GM12891 (cell line): ENCODE data around the gene NDOR1.

Experiments used
- DNase-seq: peaks from one replicate; pipeline ENCODE4 v3.0.0; 2011; ENCODE audit warnings: low spot score; ENCODE audit not compliant: insufficient read length
- FAIRE-seq: peaks from 2 replicates; lab custom pipeline; 2011; peaks lifted over from hg19 to GRCh38; lab: Jason Lieb, UNC
- PAX5 ChIP-seq: IDR thresholded peaks from 2 replicates; pipeline ENCODE4 v1.6.1; 2011; ENCODE audit warnings: low read length, moderate library complexity, mild to moderate bottlenecking; ENCODE audit not compliant: insufficient read depth, severe bottlenecking
- POLR2A ChIP-seq: IDR thresholded peaks from 2 replicates; pipeline ENCODE4 v1.6.1; 2011; ENCODE audit warnings: low read depth, low read length, control low read depth
- POLR2AphosphoS5 ChIP-seq: IDR thresholded peaks from 2 replicates; pipeline ENCODE4 v1.6.1; 2011; ENCODE audit warnings: low read depth, low read length, control low read depth
- POU2F2 ChIP-seq: IDR thresholded peaks from 2 replicates; pipeline ENCODE4 v1.6.1; 2011; ENCODE audit warnings: low read depth, mild to moderate bottlenecking, control low read depth, low read length, moderate library complexity
- SPI1 ChIP-seq: IDR thresholded peaks from 2 replicates; pipeline ENCODE4 v1.6.1; 2011; ENCODE audit warnings: low read depth, low read length, control low read depth
- TAF1 ChIP-seq: IDR thresholded peaks from 2 replicates; pipeline ENCODE4 v1.6.1; 2011; ENCODE audit warnings: low read depth, low read length, control low read depth

NDOR1 gene

DNA sequence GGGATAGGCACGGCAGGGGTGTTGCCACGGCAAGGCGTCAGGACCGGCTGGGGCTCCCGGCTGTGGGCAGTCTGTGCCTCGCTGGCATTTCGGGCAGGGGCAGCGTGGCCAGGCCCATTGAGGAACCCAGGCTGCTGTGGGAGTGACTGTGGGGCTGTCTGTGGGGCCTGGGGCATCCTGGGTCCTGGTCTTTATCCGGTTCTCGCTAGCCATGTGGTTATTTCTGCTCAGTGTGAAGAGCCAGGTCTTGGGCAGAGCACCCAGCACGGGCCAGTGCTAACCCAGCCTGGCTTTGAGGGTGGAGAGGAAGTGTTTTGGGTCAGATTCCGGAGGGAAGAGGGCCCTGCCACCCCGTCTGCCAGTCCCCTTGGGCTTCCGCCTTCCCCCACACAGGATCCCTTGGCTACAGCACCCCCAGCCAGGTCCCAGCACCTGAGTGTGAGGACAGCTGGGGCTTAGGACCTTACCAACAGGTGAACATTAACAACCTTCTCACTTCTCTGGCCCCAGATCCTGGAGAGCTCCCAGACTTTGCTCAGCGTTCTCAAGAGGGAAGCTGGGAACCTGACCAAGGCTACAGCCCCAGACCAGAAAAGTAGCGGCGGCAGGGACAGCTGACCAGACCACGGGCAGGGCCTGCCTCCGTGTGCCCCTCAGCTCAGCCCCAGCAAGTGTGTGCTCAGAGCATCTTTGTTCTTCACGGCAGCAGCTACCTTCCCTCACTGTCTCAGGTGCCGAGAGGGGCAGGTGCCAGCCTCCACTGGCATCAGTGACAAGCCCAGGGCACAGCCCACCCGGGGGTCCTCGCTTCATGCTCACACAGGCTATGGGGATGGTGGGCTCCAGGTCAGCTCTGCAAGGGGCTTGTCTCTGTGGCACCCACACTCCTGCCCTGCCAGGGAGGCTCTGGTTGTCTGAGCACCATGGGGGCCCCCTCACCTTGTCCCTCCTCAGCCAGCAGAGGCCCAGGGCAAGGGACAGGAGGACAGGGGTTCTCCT lies 15.9 kb upstream of the NDOR1 start:
- FAIRE-seq = no peak
- no peak for DNase-seq

DNA sequence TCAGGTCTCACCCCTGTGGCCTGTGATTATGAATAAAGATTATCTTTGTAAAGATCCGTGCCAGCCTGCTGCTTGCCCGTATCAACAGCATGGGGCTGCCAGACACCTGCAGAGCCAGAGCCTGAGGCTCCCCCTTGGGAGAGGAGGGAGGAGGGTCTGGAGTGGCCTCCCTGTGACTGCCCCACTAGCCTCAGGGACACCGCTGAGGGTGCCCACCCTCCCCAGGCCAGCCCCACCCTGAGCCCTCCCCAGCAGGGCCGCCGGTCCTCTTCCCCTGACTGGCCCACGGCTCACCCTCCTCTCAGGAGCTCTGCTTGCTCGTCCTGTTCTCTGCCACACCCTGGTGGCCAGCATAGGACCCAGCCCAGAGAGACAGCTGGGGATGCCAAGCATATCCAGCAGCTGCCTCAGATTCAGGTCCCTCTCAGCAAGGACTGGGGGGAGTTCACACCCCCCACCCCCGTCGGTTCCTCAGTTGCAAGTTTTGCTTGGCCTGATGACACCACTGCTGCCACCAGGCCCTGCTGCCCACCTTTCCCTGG lies 15.1 kb upstream of the NDOR1 start:
- TF ChIP-seq POLR2A (no peak), POU2F2 (no peak), TAF1 (no peak), SPI1 (no peak), PAX5 (no peak), POLR2AphosphoS5 (no peak)
- DNase-seq (no peak), FAIRE-seq (no peak)

More for the DNA sequence above, 15.9 kb upstream of the NDOR1 start:
- TF ChIP-seq POU2F2 (no peak), POLR2A (no peak), TAF1 (no peak), SPI1 (no peak), PAX5 (no peak), POLR2AphosphoS5 (no peak)

DNA sequence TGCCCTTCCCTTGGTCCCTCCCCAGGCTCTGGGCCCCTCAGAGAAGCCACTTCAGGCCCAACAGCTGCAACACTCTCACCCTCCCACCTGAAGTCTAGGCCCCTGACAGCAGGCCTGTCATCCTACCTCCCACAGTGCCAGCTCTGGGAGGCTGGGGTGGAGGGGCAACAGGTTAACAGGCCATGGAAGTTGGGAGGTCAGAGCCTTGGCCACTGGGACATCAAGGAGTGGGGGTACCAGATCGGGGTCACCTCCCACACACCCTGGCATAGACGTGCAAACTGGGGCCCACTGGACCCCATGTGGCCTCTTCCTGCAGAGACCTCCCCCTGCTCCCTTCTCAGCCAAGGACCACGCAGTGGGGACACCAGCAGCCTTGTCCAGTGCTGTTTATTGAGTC lies 14.3 kb upstream of the NDOR1 start:
- TF ChIP-seq POU2F2 = no peak
- TF ChIP-seq TAF1 = no peak
- TF ChIP-seq PAX5 = no peak
- no peak for TF ChIP-seq POLR2AphosphoS5
- TF ChIP-seq SPI1 = no peak
- no peak for TF ChIP-seq POLR2A
- FAIRE-seq (no peak), DNase-seq (no peak)

DNA sequence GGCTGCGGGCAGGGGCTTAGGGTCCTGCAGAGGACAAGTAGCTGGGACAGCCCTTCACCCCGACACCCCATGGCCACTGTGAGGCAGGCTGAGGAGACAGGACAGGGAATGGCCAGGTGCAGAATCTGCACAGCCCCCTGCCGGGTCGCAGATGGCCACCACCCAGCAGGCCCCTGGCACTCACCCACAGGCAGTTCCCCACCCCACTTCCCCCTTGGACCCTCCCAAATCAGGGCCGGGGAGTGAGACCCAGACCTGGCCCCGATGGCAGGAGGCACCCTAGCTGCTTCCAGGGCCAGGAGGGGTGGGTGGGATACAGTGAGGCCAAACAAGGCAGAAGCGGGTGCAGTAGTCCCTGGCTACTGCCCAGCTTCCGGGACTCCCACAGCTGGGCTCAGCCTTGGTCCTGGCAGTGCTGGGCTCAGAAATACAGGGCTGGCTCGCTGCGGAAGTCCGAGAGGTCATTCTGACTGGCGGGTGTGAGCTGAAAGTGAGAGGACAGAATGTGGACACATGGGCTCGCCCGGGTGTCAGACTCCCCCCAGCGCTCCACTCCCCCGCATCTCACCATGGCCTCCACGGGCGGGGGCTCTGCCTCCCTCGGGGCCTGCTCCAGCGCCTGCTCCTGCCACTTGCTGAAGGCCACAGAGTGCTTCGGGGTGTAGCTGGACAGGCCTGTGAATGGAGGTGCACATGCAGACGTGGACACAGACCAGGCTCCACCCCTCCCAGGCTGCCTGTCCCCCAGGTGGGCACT lies 13.6 kb upstream of the NDOR1 start:
- TF ChIP-seq SPI1 = no peak
- TF ChIP-seq TAF1 = no peak
- TF ChIP-seq POLR2AphosphoS5 = no peak
- TF ChIP-seq POLR2A = no peak
- TF ChIP-seq PAX5 = no peak
- no peak for TF ChIP-seq POU2F2
- no peak for FAIRE-seq
- DNase-seq = no peak

DNA sequence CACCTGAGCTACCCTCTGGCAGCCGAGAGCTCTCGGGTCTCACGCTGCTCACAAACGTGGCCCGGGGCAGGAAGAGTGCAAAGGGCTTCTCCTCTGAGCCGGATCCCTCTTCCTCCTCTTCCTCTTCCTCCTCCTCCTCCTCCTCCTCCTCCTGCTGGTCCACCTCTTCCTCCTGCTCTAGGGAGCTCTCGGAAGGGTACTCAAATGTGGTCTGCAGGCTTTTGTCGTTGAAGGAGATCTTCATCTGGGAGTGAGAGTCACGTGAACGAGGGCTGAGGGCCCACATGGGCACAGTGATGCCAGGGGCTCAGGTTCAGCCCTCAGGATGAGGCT lies 13.1 kb upstream of the NDOR1 start:
- no peak for FAIRE-seq
- no peak for TF ChIP-seq POLR2A

DNA sequence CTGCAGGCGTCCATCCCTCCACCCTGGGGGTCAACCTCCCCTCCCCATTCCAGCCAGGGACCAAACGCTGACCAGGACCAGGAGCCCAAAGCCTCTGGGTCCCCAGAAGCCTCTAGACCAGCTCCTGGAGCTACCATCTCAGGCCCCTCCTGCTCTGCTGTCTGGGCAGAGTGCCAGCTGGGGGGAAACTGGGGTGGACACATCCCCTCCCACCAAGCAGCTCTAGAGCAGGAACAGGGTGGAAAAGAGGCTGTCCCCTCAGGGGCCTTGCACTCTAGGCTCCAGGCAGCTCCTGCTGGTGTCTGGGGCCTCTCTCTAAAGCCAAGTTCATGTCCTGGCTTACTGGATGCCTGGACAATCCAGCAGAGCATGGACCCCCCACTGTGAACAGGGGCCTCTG lies 12.6 kb upstream of the NDOR1 start:
- TF ChIP-seq SPI1 = no peak
- TF ChIP-seq TAF1 = no peak
- no peak for TF ChIP-seq PAX5
- TF ChIP-seq POLR2A = no peak
- no peak for TF ChIP-seq POU2F2
- TF ChIP-seq POLR2AphosphoS5 = no peak
- FAIRE-seq (no peak), DNase-seq (no peak)

More for the DNA sequence above, 13.1 kb upstream of the NDOR1 start:
- DNase-seq = no peak

DNA sequence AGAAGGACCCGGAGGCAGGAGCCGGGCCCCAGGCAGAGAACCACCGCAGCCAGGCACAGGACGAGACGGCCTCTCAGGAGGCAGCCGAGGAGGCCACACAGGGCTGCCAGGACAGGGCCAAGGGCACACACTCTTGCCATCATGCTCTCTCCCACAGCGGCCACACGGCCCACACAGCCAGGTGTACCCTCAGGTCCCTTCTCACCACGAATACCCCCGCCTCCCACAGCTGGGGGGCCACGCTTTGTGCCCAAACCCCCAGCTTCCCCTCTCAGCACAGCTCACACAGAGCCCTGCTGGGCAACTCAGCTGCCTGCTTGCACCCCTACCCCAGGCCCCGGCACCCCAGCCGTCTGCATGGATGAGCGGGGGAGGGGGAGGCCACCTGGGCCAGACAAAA lies 11.7 kb upstream of the NDOR1 start:
- FAIRE-seq (no peak), DNase-seq (no peak)
- TF ChIP-seq POLR2AphosphoS5 = no peak
- TF ChIP-seq PAX5 = no peak
- no peak for TF ChIP-seq TAF1
- TF ChIP-seq POLR2A = no peak
- TF ChIP-seq SPI1 = no peak
- no peak for TF ChIP-seq POU2F2

DNA sequence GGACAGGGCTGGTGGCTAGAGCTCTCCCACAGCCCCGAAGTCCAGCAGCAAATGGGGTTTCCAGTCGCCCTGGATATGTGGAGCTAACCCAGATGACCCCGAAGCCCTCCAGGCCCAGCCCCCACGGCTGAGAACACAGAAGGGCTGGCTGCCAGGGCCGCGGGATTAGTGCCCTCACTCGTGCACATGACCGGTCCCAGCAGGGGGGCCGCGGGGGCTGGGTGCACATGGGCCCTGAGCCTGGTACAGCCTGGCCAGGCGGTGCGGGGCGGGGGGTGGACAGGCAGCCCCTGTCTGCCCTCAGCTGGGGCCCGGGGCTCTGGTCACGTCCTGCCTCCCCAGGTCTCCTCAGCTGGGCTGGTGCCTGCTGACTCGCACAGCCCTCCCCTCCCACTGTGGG lies 11.1 kb upstream of the NDOR1 start:
- FAIRE-seq (no peak), DNase-seq (no peak)
- no peak for TF ChIP-seq POLR2A
- TF ChIP-seq TAF1 = no peak
- no peak for TF ChIP-seq PAX5
- no peak for TF ChIP-seq SPI1
- TF ChIP-seq POLR2AphosphoS5 = no peak
- no peak for TF ChIP-seq POU2F2

DNA sequence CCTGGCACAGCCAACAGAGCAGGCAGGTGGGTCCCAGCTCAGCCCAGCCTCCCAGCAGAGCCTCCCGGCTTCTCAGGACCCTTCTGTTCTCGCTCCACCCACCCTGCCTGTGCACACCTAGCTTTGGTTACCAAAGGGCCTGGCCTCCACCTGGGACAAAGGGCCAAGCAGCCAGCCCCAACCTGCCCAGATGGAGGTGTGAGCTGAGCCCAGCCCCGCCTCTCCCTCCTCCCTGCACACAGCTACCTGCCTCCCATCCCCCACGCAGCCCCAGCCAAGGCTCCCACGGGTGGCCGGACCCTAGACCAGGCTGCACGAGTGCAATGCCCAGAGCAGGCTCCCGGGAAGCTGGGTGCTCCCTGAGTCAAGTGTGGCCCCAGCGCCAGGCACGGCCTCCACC lies 10.6 kb upstream of the NDOR1 start:
- TF ChIP-seq POLR2A (no peak), POLR2AphosphoS5 (no peak), POU2F2 (no peak), TAF1 (no peak), SPI1 (no peak)
- FAIRE-seq = no peak
- DNase-seq = no peak

DNA sequence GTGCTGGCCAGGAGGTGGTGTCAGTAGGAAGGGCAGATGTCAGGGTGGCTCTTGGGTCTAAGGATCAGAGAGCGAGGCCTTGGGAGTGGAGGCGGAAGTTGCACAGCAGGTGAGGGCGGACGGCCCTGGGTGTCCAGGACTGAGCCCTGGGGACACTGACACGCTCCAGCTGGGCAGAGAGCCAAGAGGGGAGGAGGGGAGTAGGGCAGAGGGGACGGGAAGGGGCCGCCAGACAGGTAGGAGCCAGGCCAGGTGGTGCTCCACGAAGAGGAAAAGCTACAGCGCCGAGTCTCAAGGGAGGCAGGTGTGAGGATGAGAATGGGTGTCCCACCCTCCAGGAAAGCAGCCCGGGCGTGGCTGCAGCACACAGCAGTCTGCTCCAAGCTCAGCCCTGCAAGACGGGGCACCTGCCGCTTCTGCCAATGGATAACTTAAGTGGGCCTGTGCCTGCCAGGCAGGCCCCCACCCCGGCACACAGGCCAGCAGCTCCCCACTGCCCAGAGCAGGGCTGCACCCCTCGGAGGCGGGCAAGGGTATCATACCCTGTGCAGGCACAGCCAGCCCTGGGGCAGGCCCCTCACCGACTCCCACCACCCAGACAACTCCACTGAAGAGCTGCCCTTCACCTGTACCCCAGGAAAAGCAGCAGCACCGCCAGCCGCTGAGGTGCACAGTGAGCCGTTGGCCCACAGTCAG lies 9.8 kb upstream of the NDOR1 start:
- TF ChIP-seq PAX5 (no peak), POLR2AphosphoS5 (no peak), POU2F2 (no peak), SPI1 (no peak), POLR2A (no peak), TAF1 (no peak)
- DNase-seq = no peak
- no peak for FAIRE-seq
